Neural crest cell (in vitro differentiated cells): ENCODE results near the gene SYNM. TPM values are rescaled to one million over a fixed set of nuclear protein-coding genes. Genes with fewer than 3 reads are reported as not detected.
"Not testable (repeated sequence)": the region's sequence is repeated elsewhere in the genome, so short reads cannot be mapped to it uniquely, and the experiment has no call there.

Source experiments
- DNase-seq: peaks from one replicate; pipeline ENCODE4 v3.0.0; 2021; ENCODE audit warnings: low read depth, mixed read lengths, low spot score
- H3K27ac Mint-ChIP-seq: one replicate; pipeline ENCODE4 v1.8.0; 2021; ENCODE audit warnings: mild to moderate bottlenecking, mixed read lengths; ENCODE audit not compliant: unreplicated experiment
- H3K27me3 Mint-ChIP-seq: 2 replicates; pipeline ENCODE4 v1.8.0; 2021; ENCODE audit warnings: low read depth, mild to moderate bottlenecking, mixed read lengths
- H3K36me3 Mint-ChIP-seq: 2 replicates; pipeline ENCODE4 v1.8.0; 2021; ENCODE audit warnings: low read depth, mild to moderate bottlenecking, mixed read lengths
- H3K4me1 Mint-ChIP-seq: 2 replicates; pipeline ENCODE4 v1.8.0; 2021; ENCODE audit warnings: mixed read lengths
- H3K4me3 Mint-ChIP-seq: one replicate; pipeline ENCODE4 v1.8.0; 2021; ENCODE audit warnings: mild to moderate bottlenecking, mixed read lengths
- H3K9me3 Mint-ChIP-seq: 2 replicates; pipeline ENCODE4 v1.8.0; 2021; ENCODE audit warnings: mixed read lengths
- CTCF ChIP-seq: fragments of 200-600 bp; sonication (generic); conservative IDR thresholded peaks from 2 replicates; pipeline ENCODE4 v1.5.0; 2021; ENCODE audit warnings: antibody characterized with exemption, mild to moderate bottlenecking
- total RNA-seq: library from RNA; stranded (reverse); gene quantifications from 2 replicates; pipeline ENCODE4 v1.2.1, GENCODE V29; 2021

Gene SYNM
- total RNA-seq, 1 donor from 2014 or later: 3.1 TPM

GRCh38 chr15:99071091-99071680, 33.7 kb upstream of the SYNM start:
- no peaks in the 10 kb centered on the region for H3K36me3 Mint-ChIP-seq
- peaks cover 3% of the 10 kb centered on the region for H3K4me1 Mint-ChIP-seq
- H3K27ac Mint-ChIP-seq: no peak overlapping the region
- DNase-seq: no peak
- H3K27me3 Mint-ChIP-seq: no peaks in the 10 kb centered on the region
- no peak for TF ChIP-seq CTCF
- no peak overlapping the region for H3K4me3 Mint-ChIP-seq
- no peaks in the 10 kb centered on the region for H3K9me3 Mint-ChIP-seq

GRCh38 chr15:99073008-99073717, 31.7 kb upstream of the SYNM start:
- H3K4me1 Mint-ChIP-seq: peaks cover 9% of the 10 kb centered on the region
- DNase-seq: no peak
- no peaks in the 10 kb centered on the region for H3K27me3 Mint-ChIP-seq

GRCh38 chr15:99074446-99074845, 30.4 kb upstream of the SYNM start:
- Mint-ChIP-seq H3K4me1 (peaks cover 9% of the 10 kb centered on the region), H3K9me3 (no peaks in the 10 kb centered on the region), H3K27ac (no peak overlapping the region), H3K4me3 (no peak overlapping the region), H3K36me3 (no peaks in the 10 kb centered on the region), H3K27me3 (no peaks in the 10 kb centered on the region)
- no peak for TF ChIP-seq CTCF
- DNase-seq: no peak

More at GRCh38 chr15:99073008-99073717, 31.7 kb upstream of the SYNM start:
- no peaks in the 10 kb centered on the region for H3K9me3 Mint-ChIP-seq
- no peaks in the 10 kb centered on the region for H3K36me3 Mint-ChIP-seq
- TF ChIP-seq CTCF: no peak
- no peak overlapping the region for H3K4me3 Mint-ChIP-seq
- H3K27ac Mint-ChIP-seq: no peak overlapping the region

- not testable (repeated sequence) for H3K9me3 Mint-ChIP-seq, DNase-seq, H3K27ac Mint-ChIP-seq, H3K4me1 Mint-ChIP-seq, H3K27me3 Mint-ChIP-seq, H3K36me3 Mint-ChIP-seq, H3K4me3 Mint-ChIP-seq
Observed at GRCh38 chr15:99075059-99075652, 29.7 kb upstream of the SYNM start.

GRCh38 chr15:99076109-99076508, 28.8 kb upstream of the SYNM start:
- TF ChIP-seq CTCF: no peak
- no peaks in the 10 kb centered on the region for H3K9me3 Mint-ChIP-seq
- H3K4me3 Mint-ChIP-seq: no peak overlapping the region
- no peak for DNase-seq
- H3K4me1 Mint-ChIP-seq: peaks cover 9% of the 10 kb centered on the region
- H3K27me3 Mint-ChIP-seq: no peaks in the 10 kb centered on the region
- no peak overlapping the region for H3K27ac Mint-ChIP-seq
- H3K36me3 Mint-ChIP-seq: no peaks in the 10 kb centered on the region
